GM12874 (cell line): Measurements from ENCODE around the gene RNF113B.

Experiments
- CTCF ChIP-seq: IDR thresholded peaks from 2 replicates; pipeline ENCODE4 v1.5.1; 2011; ENCODE audit warnings: low read depth, mild to moderate bottlenecking, control low read depth, low read length, moderate library complexity; ENCODE audit not compliant: insufficient read depth

Gene RNF113B

DNA sequence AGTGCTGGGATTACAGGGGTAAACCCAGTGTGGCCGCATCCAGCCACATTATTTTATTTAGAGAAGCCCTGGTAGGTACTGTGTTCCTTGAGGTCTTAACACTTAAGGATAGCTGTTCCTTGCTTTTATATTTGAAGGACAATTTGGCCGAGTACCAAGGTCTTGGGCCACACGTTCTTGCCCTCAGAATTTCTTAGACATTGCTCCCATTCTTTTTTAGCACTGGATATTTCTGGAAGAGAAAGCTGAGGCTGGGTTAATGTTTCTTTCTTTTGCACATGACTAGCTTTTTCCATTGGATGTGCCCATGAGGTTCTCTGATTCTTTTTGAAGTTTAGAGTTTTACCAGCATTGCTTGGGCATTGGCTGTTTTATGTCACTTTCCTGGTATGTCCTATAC is 5.5 kb upstream of the RNF113B start:
- TF ChIP-seq CTCF = no peak

- TF ChIP-seq CTCF = no peak
Measured at GRCh38 chr13:98182153-98182552, 5.1 kb upstream of the RNF113B start.

DNA sequence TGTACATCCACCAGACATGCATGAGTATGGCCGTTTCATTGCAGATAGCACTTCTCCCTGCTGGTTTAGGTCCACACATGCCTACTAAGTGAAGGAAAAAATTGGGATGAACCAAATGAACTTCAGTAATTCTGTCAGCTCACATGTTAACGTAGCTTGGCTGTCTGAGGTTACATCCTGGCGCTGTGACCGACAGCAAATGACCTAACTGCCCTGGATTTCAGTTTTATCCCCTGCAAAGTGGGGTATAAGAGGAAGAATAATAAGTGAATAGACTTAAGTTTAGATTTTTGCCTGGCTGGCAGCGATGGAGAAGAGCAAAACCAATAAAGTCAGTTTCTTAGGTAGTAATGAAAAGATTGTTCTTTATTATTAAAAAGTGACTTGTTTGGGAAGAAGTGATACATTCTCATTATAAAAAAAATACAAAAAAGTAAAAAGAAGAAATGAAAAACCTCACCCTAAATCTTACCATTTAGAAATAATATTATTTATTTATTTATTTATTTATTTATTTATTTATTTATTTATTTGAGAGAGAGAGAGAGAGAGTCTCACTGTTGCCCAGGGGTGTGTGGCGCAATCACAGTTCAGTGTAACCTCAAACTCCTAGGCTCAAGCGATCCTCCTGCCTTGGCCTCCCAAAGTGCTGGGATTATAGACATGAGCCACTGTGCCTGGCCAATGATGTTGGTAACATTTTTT is 4.2 kb upstream of the RNF113B start:
- TF ChIP-seq CTCF = no peak

GRCh38 chr13:98180092-98180491 is 3.0 kb upstream of the RNF113B start:
- no peak for TF ChIP-seq CTCF

- no peak for TF ChIP-seq CTCF
Measured at GRCh38 chr13:98175823-98176222, 1.2 kb downstream of the RNF113B start.

GRCh38 chr13:98175043-98175442 is 2.0 kb downstream of the RNF113B start:
- TF ChIP-seq CTCF = no peak

DNA sequence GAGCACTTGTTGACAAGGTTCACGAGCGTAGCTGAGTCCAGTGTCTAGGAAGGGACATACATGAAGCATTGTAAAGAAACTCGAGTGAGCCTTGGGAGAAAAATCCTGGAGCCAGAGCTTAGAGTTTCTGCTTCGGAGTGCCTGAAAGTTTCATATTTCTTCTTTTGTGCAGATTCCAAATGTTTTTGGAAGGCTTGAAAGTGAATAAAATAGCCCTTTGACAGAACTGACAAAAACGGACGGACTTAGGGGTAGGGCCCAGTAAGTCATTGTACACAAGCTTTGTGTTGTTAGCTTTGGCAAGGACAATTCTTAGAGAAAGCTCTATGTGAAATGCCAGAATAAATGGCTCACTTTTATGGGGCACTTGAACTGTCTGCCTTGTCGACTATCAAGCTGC is 2.8 kb downstream of the RNF113B start:
- TF ChIP-seq CTCF = no peak
